Spleen (tissue), 11 donors: ENCODE measurements around the gene SEC14L3. TPM values are rescaled to one million over a fixed set of nuclear protein-coding genes. Genes with fewer than 3 reads are reported as not detected.

Experiments
- DNase-seq: peaks from one replicate; pipeline ENCODE4 v3.0.0-alpha.2; 2020
- H3K27ac ChIP-seq, 8 donors: fragments of 200-600 bp; sonication (generic) in 7 of 8; 1 replicate in 4 of 8; 2 replicates in 4 of 8; pipeline versions ENCODE4 v1.5.0 to v1.8.0; 2016 to 2021; ENCODE audit warnings: inconsistent platforms in 4 of 8, mild to moderate bottlenecking in 4 of 8, moderate library complexity in 1 of 8
- H3K27me3 ChIP-seq, 7 donors: fragments of 200-600 bp; sonication (generic) in 6 of 7; replicated peaks in 1 of 7; 1 replicate in 4 of 7; 2 replicates in 3 of 7; pipeline versions ENCODE4 v1.5.0 to v1.8.0; 2016 to 2021; ENCODE audit warnings: inconsistent platforms in 3 of 7, mild to moderate bottlenecking in 1 of 7
- H3K36me3 ChIP-seq, 6 donors: fragments of 200-600 bp; sonication (generic) in 5 of 6; 1 replicate in 4 of 6; 2 replicates in 2 of 6; pipeline versions ENCODE4 v1.5.0 to v1.8.0; 2016 to 2021; ENCODE audit warnings: inconsistent platforms in 2 of 6
- H3K4me1 ChIP-seq, 6 donors: fragments of 200-600 bp; sonication (generic) in 5 of 6; 1 replicate in 3 of 6; 2 replicates in 3 of 6; pipeline versions ENCODE4 v1.5.0 to v1.8.0; 2016 to 2021; ENCODE audit warnings: inconsistent platforms in 3 of 6
- H3K4me3 ChIP-seq, 8 donors: fragments of 200-600 bp; sonication (generic) in 7 of 8; 1 replicate in 4 of 8; 2 replicates in 4 of 8; pipeline versions ENCODE4 v1.5.0 to v1.8.0; 2016 to 2021; ENCODE audit warnings: inconsistent platforms in 4 of 8, mild to moderate bottlenecking in 4 of 8, moderate library complexity in 2 of 8
- H3K9me3 ChIP-seq, 8 donors: fragments of 200-600 bp; sonication (generic) in 7 of 8; 1 replicate in 4 of 8; 2 replicates in 4 of 8; pipeline versions ENCODE4 v1.5.0 to v1.8.0; 2016 to 2021; ENCODE audit warnings: inconsistent platforms in 4 of 8
- POLR2A ChIP-seq, 3 donors: fragments of 450-650 bp; IDR thresholded peaks; one replicate each; pipeline ENCODE4 v1.5.1; 2017; ENCODE audit warnings: antibody characterized with exemption in 3 of 3, mild to moderate bottlenecking in 1 of 3
- POLR2AphosphoS5 ChIP-seq, 3 donors: sonication (generic); formaldehyde crosslinking; IDR thresholded peaks; one replicate each; pipeline ENCODE4 v1.5.1; 2017; ENCODE audit warnings: antibody characterized with exemption in 3 of 3
- WGBS, 5 donors: extraction: QIAGEN DNeasy Blood & Tissue Kit in 3 of 5; methylation state at CpG; one replicate each; pipeline versions ENCODE4 v1.1.5 to v1.1.7; 2013 to 2018; 5-methylcytosine and 5-hydroxymethylcytosine counted together
- intact Hi-C: fragments of 100-400 bp; cut with DNase I; formaldehyde crosslinking; loops from one replicate; pipeline ENCODE4 v1.15.0; 2023; ENCODE audit warnings: low total_unique reads
- polyA plus RNA-seq, 3 donors: library from polyadenylated mRNA; stranded (reverse); fragments of 200-250 nt; gene quantifications; one replicate each; pipeline ENCODE4 v1.2.1, GENCODE V29; 2013
- total RNA-seq, 7 donors: library from RNA; depleted of rRNA in 3 of 7; stranded (reverse); fragments of >200 nt in 3 of 7; fragmentation: NEBNext Ultra II Directional in 4 of 7; extraction: Animal tissue kit (Norgen Biotek cat#: 25700) in 4 of 7; gene quantifications; one replicate each; pipeline versions ENCODE4 v1.1.0 to v1.2.1, GENCODE V29; 2016 to 2021
- TF ChIP-seq, protein P1 (sequence below), 11 experiments: fragments of 200-600 bp in 7 of 11; fragments of 450-650 bp in 4 of 11; sonication (generic) in 4 of 11; IDR thresholded peaks in 8 of 11; conservative IDR thresholded peaks in 3 of 11; 1 replicate in 7 of 11; 2 replicates in 4 of 11; pipeline versions ENCODE4 v1.4.0 to v1.8.0; 2016 to 2021; ENCODE audit warnings: antibody characterized with exemption in 11 of 11, inconsistent platforms in 4 of 11, mild to moderate bottlenecking in 1 of 11
- donor health status: healthy with polysubstance abuse.
- donor health status: DM: no; HTN: no; CAD: no; lungs with moderate emphysema.
- donor health status: DM: no; HTN: no; CAD: no.
- donor health status: Bipolar disorder and iron deficiency.
- donor health status: healthy.
- donor health status: DM: no; HTN: no; CAD: no.
- donor health status: DM: yes; HTN: yes; CAD: no.

SEC14L3 gene
- total and polyA plus RNA-seq, 10 donors: not detected

GRCh38 chr22:30423301-30423958, 48.4 kb downstream of the SEC14L3 start:
- peaks cover 29 to 68% (median 45%) of the 10 kb centered on the region in 6 donors for H3K4me1 ChIP-seq

DNA sequence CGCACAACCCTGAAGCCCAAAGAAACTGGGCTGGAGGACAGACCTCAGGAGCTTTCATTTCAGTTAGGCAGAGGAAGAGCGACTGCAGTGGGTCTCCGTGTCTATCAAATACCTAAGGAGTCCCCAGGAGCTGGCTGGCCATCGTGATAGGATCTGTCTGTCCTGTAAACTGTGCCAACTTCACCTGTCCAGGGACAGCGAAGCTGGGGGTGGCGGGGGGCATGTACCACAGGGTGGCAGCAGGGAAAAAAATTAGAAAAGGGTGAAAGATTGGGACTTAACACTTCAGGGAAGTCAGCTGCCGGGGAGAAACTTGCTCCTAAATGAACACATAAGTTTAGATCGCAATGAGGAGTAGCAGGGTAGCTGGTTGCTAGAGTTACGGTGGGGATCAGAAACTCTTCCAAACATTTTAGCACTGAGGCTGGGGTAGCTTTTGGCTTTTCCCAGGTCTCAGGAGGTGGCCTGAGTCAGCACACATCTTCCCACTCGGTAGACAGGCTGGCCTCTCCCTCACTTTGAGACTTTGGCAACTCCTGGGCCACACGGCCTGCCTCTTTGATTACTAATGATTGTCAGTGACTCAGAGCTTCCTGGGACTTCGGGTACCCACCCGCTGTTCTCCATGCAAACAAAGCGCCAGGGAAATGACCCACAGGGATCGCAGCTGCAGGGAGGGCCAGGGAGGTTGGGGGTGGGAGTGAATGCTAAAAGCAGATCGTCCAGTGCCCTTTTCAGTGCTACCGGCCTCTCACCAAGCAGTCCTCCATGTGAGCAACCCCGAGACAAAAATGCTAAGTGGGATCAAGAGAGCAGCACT, 49.1 kb downstream of the SEC14L3 start:
- Histone ChIP-seq H3K4me1 (peaks cover 29 to 68% (median 45%) of the 10 kb centered on the region in 6 donors), H3K27ac (peak overlapping the region; percentile 88 to 95 (median 93)), H3K36me3 (peaks cover 0 to 37% (median 8%) of the 10 kb centered on the region in 6 donors), H3K27me3 (no peaks in the 10 kb centered on the region), H3K4me3 (peak overlapping the region; percentile 61 to 96 (median 72)), H3K9me3 (no peaks in the 10 kb centered on the region)
- DNase-seq: no peak
- no peak for TF ChIP-seq POLR2AphosphoS5 (IDR thresholded peaks at IDR 0.05)
- TF ChIP-seq POLR2A (IDR thresholded peaks at IDR 0.05): no peak
- TF ChIP-seq, protein P1, sequence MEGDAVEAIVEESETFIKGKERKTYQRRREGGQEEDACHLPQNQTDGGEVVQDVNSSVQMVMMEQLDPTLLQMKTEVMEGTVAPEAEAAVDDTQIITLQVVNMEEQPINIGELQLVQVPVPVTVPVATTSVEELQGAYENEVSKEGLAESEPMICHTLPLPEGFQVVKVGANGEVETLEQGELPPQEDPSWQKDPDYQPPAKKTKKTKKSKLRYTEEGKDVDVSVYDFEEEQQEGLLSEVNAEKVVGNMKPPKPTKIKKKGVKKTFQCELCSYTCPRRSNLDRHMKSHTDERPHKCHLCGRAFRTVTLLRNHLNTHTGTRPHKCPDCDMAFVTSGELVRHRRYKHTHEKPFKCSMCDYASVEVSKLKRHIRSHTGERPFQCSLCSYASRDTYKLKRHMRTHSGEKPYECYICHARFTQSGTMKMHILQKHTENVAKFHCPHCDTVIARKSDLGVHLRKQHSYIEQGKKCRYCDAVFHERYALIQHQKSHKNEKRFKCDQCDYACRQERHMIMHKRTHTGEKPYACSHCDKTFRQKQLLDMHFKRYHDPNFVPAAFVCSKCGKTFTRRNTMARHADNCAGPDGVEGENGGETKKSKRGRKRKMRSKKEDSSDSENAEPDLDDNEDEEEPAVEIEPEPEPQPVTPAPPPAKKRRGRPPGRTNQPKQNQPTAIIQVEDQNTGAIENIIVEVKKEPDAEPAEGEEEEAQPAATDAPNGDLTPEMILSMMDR (IDR thresholded peaks at IDR 0.05 in 8 of 11, conservative IDR thresholded peaks at IDR 0.05 in 3 of 11): no peak
- 45 to 51% (median 47%) methylated on average over 16 to 18 of the region's 18 CpGs for WGBS, 5 donors
- intact Hi-C loops: no loop called here

More at GRCh38 chr22:30423301-30423958, 48.4 kb downstream of the SEC14L3 start:
- intact Hi-C loops: no loop called here
- H3K27me3 ChIP-seq: no peaks in the 10 kb centered on the region
- H3K27ac ChIP-seq: peak overlapping the region; percentile 88 to 95 (median 93)
- peaks cover 0 to 37% (median 10%) of the 10 kb centered on the region in 6 donors for H3K36me3 ChIP-seq
- no peaks in the 10 kb centered on the region for H3K9me3 ChIP-seq
- peak overlapping the region; percentile 61 to 96 (median 72) for H3K4me3 ChIP-seq
- peak; percentile 93 for DNase-seq
- TF ChIP-seq, protein P1 (IDR thresholded peaks at IDR 0.05 in 8 of 11, conservative IDR thresholded peaks at IDR 0.05 in 3 of 11): peak in 4 of 11 experiments; percentile 13 to 49 (median 31)
- peak in 1 of 3 donors; percentile 22 for TF ChIP-seq POLR2A (IDR thresholded peaks at IDR 0.05)
- TF ChIP-seq POLR2AphosphoS5 (IDR thresholded peaks at IDR 0.05): no peak
- 0 to 1% (median 0%) methylated on average over 17 to 45 of the region's 45 CpGs for WGBS, 5 donors

- H3K4me1 ChIP-seq: peaks cover 29 to 62% (median 41%) of the 10 kb centered on the region in 6 donors
- no peaks in the 10 kb centered on the region for H3K27me3 ChIP-seq
- peaks cover 0 to 38% (median 8%) of the 10 kb centered on the region in 6 donors for H3K36me3 ChIP-seq
- DNase-seq: no peak
- H3K27ac ChIP-seq: peak overlapping the region in 5 of 8 donors; percentile 90 to 95 (median 93)
- H3K9me3 ChIP-seq: no peaks in the 10 kb centered on the region
- H3K4me3 ChIP-seq: peak overlapping the region in 1 of 8 donors; percentile 95
- 75 to 89% (median 83%) methylated on average over 8 of the region's 8 CpGs for WGBS, 5 donors
- intact Hi-C loops: no loop called here
- no peak for TF ChIP-seq POLR2AphosphoS5 (IDR thresholded peaks at IDR 0.05)
- TF ChIP-seq, protein P1 (IDR thresholded peaks at IDR 0.05 in 8 of 11, conservative IDR thresholded peaks at IDR 0.05 in 3 of 11): no peak
These were observed 49.9 kb downstream of the SEC14L3 start for GRCh38 chr22:30421695-30422480.
